HG03565 (cell line): Measurements from ENCODE around the gene AKT2.
"Not testable (repeated sequence)": the region's sequence is repeated elsewhere in the genome, so short reads cannot be mapped to it uniquely, and the experiment has no call there.

Source experiments
- ATAC-seq: cut with Tn5 transposase; IDR thresholded peaks from one replicate; pipeline ENCODE4 v1.9.1; 2021; ENCODE audit warnings: mild to moderate bottlenecking, moderate library complexity; ENCODE audit not compliant: unreplicated experiment

AKT2 gene

GRCh38 chr19:40284501-40285352 is at the start of gene AKT2:
TSS of gene AKT2 (minus strand) at chr19:40285345. CDS start at chr19:40265267, 20,078 bp downstream.
- no peak for ATAC-seq

GRCh38 chr19:40333083-40333482 is 47.9 kb upstream of the AKT2 start:
- ATAC-seq, result not testable (repeated sequence)

- ATAC-seq, result no peak
Observed at GRCh38 chr19:40332669-40333068, 47.5 kb upstream of the AKT2 start.

GRCh38 chr19:40331052-40331451 is 45.9 kb upstream of the AKT2 start:
- ATAC-seq, result no peak

- no peak for ATAC-seq
Observed at GRCh38 chr19:40326201-40326600, 41.1 kb upstream of the AKT2 start.

- no peak for ATAC-seq
Observed at GRCh38 chr19:40323705-40324104, 38.6 kb upstream of the AKT2 start.

- no peak for ATAC-seq
Observed at GRCh38 chr19:40322951-40323615, 37.9 kb upstream of the AKT2 start.

GRCh38 chr19:40322271-40322610 is 37.1 kb upstream of the AKT2 start:
- no peak for ATAC-seq

GRCh38 chr19:40321566-40322270 is 36.6 kb upstream of the AKT2 start:
- no peak for ATAC-seq

GRCh38 chr19:40321076-40321475 is 35.9 kb upstream of the AKT2 start:
- ATAC-seq, result no peak

- ATAC-seq, result no peak
Observed at GRCh38 chr19:40320558-40320935, 35.4 kb upstream of the AKT2 start.

- ATAC-seq, result no peak
Observed at GRCh38 chr19:40317338-40317737, 32.2 kb upstream of the AKT2 start.

GRCh38 chr19:40315812-40316470 is 30.8 kb upstream of the AKT2 start:
- ATAC-seq, result no peak

GRCh38 chr19:40314656-40315055 is 29.5 kb upstream of the AKT2 start:
- ATAC-seq, result no peak

GRCh38 chr19:40313229-40313983 is 28.3 kb upstream of the AKT2 start:
- no peak for ATAC-seq

GRCh38 chr19:40312533-40312932 is 27.4 kb upstream of the AKT2 start:
- ATAC-seq, result no peak

GRCh38 chr19:40309666-40310065 is 24.5 kb upstream of the AKT2 start:
- no peak for ATAC-seq

GRCh38 chr19:40305403-40305802 is 20.3 kb upstream of the AKT2 start:
- no peak for ATAC-seq

GRCh38 chr19:40304306-40304705 is 19.2 kb upstream of the AKT2 start:
- ATAC-seq, result no peak

- no peak for ATAC-seq
Observed at GRCh38 chr19:40303765-40304164, 18.6 kb upstream of the AKT2 start.
